ENCODE data around the gene STIM1.

GRCh38 chr11:3853899-3854659 is 1.4 kb upstream of the STIM1 start:
- TF ChIP-seq CTCF (IDR thresholded peaks at IDR 0.05) (no peak), POLR2AphosphoS5 (IDR thresholded peaks at IDR 0.05; ENCODE audit: low read depth, low read length) (no peak), REST (IDR thresholded peaks at IDR 0.05; ENCODE audit: insufficient read depth in 1 of 2, low read depth in 2 of 2, low read length in 1 of 2) (no peak)

Data from Panc1 (cell line).